GM21717 (cell line): Measurements from ENCODE around the gene RAB44.

ENCODE experiments used
- ATAC-seq: cut with Tn5 transposase; IDR thresholded peaks from one replicate; pipeline ENCODE4 v1.9.1; 2021; ENCODE audit warnings: mild to moderate bottlenecking, moderate library complexity; ENCODE audit not compliant: unreplicated experiment

The RAB44 gene

DNA sequence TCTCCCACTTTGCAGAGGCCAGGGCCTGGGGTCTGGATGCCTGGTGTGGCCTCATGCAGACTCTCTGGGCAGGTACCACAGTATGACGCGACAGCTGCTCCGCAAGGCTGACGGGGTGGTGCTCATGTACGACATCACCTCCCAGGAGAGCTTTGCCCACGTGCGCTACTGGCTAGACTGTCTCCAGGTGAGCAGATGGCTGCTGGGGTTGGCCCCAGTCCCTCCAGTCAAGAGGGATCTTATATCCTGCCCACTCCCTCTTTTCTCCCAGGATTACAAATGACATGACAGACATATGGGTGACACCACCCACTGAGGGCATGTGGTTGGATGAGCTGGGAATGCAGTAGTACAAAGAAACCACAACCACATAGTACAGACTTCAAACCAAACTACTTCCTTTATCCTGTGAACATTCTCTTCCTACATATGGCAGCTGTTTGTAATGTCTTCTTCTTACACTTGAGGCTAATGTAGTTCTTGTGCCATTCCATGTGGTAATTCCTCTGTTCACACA is 29.9 kb downstream of the RAB44 start:
- ATAC-seq, result no peak

DNA sequence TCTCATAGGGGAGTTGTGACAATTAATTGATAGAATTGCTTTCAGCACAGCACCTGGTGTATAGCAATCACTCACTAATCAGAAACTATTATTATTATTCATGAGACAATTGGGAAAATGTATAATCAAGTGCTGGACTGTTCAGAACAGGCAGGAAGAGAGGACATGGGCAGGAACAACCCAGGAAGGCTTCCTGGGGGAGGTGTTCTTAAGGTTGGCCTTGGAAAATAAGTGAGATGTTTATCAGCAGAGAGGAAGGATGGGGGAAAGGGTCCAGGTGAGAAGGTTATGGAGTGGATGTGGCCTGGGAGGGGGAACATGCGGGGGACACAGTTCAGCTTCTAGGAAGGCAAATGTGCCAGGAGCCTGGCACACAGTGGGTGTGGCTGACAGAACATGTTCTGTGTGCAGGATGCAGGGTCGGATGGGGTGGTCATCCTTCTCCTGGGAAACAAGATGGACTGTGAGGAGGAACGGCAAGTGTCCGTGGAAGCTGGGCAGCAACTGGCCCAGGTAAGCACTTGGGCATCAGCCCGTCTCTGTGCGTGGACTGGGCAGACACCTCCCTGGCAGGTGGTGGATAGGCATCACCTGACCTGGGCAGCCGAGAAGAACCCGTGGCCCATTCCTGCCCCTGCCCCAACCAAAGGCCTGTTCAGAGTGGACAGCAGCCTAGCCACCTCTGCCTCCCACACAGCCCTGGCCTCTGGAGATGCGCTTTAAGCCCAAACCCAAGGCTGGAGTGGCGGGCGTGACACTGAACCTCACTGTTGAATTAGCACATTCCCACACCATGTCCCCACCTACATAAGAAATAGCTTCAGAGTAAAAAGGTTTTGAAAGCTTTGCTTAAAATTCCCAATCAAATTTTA is 30.9 kb downstream of the RAB44 start:
- ATAC-seq, result no peak

DNA sequence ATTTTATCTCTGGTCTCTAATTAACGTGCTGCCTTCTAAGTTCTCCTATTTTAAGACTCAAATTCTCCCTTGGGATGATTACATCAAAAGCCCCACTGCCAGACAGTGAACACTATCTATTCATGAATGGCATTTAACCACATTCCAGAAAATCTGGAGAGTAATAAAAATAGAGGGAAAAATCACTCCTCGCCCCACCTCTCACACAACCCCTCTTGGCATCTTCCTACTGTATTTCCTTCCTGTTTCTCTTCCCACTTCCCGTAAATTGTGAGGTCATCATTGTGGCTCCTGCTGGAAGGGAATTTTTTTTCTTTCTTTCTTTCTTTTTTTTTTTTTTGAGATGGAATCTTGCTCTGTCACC is 31.5 kb downstream of the RAB44 start:
- no peak for ATAC-seq

- ATAC-seq, result no peak
Measured at GRCh38 chr6:36730424-36731380, 33.1 kb downstream of the RAB44 start.

DNA sequence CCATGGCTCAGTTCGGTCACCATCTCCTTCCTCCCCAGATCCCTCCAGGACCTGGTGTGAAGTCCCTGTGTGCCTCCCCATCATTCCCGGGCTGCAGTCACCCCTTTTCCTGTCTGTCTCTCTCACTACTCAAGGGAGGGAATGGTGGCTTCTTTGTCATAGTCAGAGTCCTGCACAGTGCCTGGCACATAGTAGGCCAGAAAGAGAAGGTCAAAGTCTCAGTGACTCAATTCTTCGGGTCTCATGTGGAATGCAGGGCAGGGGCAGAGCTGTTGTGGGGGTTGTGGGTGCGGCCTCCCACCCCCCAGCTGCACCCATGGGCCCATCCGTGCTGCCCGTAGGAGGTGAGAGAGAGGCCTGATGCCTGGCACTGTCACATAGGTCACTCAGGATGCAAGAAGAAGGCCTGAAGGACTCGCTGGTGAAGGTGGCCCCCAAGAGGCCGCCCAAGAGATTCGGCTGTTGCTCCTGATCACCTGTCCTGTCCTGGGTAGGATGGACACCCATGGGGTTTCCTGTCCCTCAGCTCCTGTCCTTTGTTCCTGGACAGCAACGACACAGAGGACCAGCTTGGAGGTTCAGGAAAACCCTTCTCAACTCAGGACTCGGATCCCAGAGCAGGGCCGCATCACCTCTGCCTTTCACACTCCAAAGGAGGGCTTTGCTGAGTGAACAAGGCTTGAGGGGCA is 34.1 kb downstream of the RAB44 start:
- no peak for ATAC-seq

DNA sequence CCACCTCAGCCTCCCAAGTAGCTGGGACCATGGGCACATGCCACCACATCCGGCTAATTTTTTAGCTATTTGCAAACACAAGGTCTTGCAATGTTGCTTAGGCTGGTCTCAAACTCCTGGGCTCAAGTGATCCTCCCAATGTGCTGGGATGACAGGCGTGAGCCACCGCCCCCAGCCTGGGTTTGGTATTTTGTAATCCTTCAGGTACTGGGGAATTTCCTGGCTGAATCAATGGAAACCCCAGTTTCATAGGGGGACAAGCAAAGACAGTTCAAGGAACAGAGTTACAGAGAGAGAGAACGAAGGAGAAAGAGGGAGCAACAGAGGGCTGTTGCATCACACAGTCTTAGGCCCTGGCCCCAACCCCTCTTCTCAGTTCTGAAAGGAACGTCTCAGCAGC is 35.7 kb downstream of the RAB44 start:
- ATAC-seq, result no peak

GRCh38 chr6:36734486-36735060 is 36.9 kb downstream of the RAB44 start:
- ATAC-seq, result no peak

DNA sequence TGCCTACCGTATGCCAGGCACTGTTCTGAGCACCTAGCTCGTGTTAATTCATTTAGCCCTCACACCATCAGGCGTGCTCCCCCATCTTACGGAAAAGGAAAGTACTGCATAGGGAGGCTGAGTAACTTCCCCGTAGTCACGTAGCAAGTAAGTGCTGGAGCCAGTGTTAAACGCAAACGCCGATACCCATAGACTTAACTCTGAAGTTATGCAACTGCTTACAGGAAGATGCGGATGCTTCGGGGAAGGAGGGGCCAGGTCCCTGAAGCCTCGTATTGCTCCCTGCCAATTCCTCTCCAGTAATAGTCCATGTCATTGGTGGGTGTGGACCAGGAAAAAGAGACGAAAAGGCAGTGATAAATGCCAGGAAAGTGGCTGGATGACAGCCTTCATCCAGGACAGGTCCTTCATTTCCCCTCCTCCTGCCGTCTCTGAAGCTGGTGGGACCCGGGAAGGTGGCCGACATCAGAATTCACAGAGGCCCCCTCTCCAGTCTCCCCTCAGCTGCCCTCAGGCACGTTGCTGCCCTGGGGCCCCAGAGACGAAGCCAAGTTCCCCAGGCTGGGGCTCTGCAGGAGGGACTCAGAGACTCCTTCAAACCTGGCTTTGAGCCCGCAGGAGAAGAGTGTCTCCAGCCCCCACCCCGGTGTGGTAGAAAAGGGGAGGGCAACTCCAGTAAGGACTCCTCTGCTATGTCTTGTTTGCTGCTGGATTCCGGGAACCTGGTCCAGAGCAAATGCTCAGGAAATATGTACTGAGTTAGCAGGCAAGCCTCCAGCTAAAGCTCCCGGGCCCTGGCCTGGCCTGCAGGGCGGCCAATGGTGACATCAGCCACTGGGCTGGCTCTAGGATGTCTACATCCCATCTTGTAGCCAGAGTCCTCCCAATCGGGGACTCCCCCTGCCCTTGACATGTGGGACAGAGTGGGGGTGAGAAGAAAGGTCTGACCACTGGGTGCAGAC is 37.8 kb downstream of the RAB44 start:
- no peak for ATAC-seq

GRCh38 chr6:36737043-36737785 is 39.6 kb downstream of the RAB44 start:
- ATAC-seq, result no peak

DNA sequence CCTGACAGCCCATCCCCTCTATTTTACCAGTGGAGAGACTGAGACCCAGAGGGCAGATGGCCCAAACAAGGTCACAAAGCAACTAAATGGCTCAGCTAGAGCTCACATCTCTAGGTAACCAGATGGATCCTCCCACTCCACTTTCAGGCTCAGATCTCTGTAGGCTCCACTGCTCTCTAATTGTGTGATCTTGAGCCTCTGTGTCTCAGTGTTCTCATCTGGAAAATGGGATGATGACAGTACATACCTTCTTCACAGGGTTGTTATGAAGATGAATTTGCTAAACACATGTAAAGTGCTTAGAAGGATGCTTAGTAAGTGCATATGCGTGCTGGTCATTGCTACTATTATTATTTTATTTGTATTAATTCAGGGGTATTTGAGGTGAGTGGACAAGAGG is 40.5 kb downstream of the RAB44 start:
- no peak for ATAC-seq

DNA sequence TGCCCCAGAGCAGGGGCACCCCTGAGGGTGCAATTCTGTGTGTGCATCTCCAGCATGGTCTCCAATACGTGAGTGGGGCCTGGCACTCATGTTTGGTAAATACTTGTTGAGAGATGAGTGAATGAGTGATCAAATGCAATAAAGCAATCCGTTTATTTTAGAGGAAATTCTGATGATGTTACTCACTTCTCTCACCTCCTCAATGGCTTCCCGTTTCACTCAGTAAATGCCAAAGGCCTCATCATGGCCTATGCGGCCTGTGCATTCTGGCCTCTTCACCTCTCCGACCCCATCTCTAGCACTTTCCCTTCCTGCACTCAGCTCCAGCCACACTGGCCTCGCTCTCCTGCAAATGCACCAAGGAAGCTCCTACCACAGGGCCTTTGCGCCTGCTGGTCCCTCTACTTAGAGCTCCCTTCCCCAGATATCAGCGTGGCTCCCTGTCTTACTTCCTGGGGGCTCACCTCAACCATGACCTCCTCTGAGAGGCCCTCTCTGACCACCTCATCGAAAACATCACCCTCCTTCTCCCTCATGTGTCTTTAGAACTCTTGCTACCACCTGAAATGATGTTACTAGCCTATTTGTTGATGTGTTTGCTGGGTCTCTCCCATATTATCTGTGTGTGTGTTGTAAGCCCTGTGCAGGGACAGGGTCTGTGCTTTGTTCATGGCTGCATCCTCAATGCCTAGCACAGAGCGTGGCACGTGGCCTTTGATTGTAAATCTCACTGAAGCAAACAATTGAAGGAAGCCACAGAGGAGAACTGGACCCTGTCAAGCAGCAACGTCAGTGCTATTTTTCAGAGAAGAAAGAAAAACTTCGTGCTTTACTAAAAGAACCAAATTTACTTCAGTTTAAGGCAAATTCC is 42.6 kb downstream of the RAB44 start:
- no peak for ATAC-seq

DNA sequence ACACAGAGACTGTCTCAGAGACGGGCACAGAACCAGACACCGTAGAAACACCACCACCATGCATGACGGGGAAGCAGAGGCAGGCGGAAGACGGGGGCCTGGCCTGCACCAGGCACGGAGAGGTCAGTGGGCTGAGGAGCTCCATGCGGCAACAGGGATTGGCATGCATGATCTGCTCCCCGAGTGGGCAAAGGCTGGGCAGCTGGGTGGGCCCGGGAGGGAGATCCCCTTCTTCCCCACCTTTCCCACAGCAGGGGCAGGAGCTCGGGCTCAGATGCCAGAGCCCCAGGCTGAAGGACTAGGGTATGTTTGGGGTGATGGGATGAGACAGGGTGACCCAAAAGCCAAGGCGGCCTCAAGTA is 43.2 kb downstream of the RAB44 start:
- ATAC-seq, result no peak

DNA sequence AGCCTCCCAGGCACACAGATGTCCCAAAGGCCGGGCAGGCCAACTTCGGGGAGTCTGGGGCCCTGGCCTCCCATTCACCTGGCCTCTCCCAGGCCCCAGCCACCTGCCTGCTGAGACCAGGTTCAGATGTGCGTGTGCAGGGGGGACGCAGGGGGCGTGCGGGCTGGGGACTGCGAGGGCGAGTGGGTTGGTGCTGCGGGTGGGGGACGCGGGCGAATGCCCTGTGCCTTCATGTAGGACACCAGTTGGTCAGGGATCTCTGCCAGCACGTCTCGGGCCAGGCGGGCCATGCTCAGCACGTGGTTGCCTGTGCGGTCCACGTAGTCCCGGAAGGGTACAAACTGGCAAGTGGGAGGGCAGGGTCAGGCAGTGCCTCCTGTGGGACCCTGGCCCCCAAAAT is 44.5 kb downstream of the RAB44 start:
- no peak for ATAC-seq

- ATAC-seq, result no peak
Measured at GRCh38 chr6:36743032-36743431, 45.4 kb downstream of the RAB44 start.

DNA sequence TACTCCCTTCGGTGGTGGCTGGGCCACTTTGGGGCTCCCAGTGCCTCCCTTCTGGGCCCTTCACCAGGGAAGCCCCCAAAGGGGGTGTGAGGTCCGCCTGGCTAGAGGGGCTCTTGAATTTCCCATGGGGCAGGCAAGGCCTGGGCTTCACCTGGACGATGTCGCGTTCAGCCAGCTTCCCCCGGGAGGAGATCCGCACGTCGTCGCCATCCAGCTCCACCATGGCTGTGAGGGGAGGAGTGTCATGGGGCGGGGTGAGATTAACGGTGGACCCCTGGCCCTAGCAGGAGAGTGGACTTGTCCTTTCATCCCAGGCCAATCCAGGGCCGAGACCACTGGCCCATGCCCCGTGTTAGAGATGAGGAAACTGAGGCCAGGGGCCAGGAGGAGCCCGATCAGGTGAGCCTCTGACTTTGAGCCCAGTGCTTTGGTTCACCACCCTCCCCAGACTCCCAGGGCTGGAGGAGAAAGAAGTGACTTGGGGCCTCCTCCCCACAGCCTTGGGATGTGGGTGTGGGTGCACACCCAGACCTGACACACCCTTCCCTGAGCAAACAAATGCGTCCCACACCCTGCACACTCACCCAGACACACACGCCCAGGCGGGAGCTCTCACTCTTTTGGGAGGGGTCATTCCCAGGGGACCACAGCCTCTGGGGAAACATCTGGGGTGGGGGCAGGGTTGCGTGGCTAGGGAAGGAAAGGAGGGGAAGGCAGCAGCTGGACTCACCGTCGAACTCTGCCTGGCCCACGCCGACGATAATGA is 46.1 kb downstream of the RAB44 start:
- ATAC-seq, result no peak

DNA sequence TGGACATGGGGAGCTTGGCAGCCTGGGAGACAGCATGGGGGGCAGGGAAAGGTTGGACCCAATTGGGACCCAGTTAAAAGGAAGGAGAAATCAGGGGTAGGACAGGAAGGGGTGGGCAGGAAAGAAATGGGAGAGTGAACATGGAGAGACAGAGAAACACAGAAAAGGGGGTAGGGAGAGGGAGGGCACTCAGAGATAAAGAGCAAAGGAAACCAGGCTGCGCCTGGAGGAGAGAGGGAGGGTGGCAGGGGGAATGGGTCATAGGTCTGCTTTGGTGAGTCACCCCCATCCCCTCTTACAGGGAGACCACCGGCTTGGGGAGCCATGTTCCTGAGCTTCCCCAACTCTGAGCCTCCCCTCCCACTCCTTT is 46.7 kb downstream of the RAB44 start:
- ATAC-seq, result no peak

GRCh38 chr6:36745283-36745682 is 47.7 kb downstream of the RAB44 start:
- ATAC-seq, result no peak
